Activated CD4-positive, alpha-beta T cell treated with anti-CD3 and anti-CD28 coated beads for 24 hours (primary cell): ENCODE measurements around the gene MRO.
"Not testable (repeated sequence)": the region's sequence is repeated elsewhere in the genome, so short reads cannot be mapped to it uniquely, and the experiment has no call there.

ENCODE experiments used
- DNase-seq, 2 donors: peaks; one replicate each; pipeline ENCODE4 v3.0.0-alpha.2; 2020; ENCODE audit warnings: low read depth in 2 of 2

MRO gene

GRCh38 chr18:50792885-50793284, 26.9 kb downstream of the MRO start:
- DNase-seq: no peak

GRCh38 chr18:50791599-50792438, 28.0 kb downstream of the MRO start:
- no peak for DNase-seq

GRCh38 chr18:50790948-50791347, 28.9 kb downstream of the MRO start:
- DNase-seq: no peak

- DNase-seq: no peak
Measured at GRCh38 chr18:50790241-50790640, 29.6 kb downstream of the MRO start.

GRCh38 chr18:50788284-50788683, 31.5 kb downstream of the MRO start:
- no peak for DNase-seq

- DNase-seq: no peak
Measured at GRCh38 chr18:50786864-50787263, 33.0 kb downstream of the MRO start.

GRCh38 chr18:50783553-50783952, 36.3 kb downstream of the MRO start:
- no peak for DNase-seq

GRCh38 chr18:50779021-50779420, 40.8 kb downstream of the MRO start:
- not testable (repeated sequence) for DNase-seq

GRCh38 chr18:50776383-50776782, 43.4 kb downstream of the MRO start:
- DNase-seq: no peak

- no peak for DNase-seq
Measured at GRCh38 chr18:50775726-50776125, 44.1 kb downstream of the MRO start.

GRCh38 chr18:50775207-50775606, 44.6 kb downstream of the MRO start:
- no peak for DNase-seq

GRCh38 chr18:50769463-50769862, 50.4 kb downstream of the MRO start:
- DNase-seq: no peak

- DNase-seq: no peak
Measured at GRCh38 chr18:50757358-50757757, 62.5 kb downstream of the MRO start.

GRCh38 chr18:50754297-50754696, 65.5 kb downstream of the MRO start:
- no peak for DNase-seq

- DNase-seq: no peak
Measured at GRCh38 chr18:50753311-50753710, 66.5 kb downstream of the MRO start.

- no peak for DNase-seq
Measured at GRCh38 chr18:50751947-50752346, 67.9 kb downstream of the MRO start.

GRCh38 chr18:50751490-50751889, 68.3 kb downstream of the MRO start:
- no peak for DNase-seq

- DNase-seq: no peak
Measured at GRCh38 chr18:50750546-50750945, 69.3 kb downstream of the MRO start.

GRCh38 chr18:50749945-50750344, 69.9 kb downstream of the MRO start:
- DNase-seq: no peak

- DNase-seq: no peak
Measured at GRCh38 chr18:50749421-50749820, 70.4 kb downstream of the MRO start.

- DNase-seq: no peak
Measured at GRCh38 chr18:50748243-50749229, 71.3 kb downstream of the MRO start.

- no peak for DNase-seq
Measured at GRCh38 chr18:50747849-50748242, 72.0 kb downstream of the MRO start.

- no peak for DNase-seq
Measured at GRCh38 chr18:50745945-50746344, 73.9 kb downstream of the MRO start.
